Measurements from ENCODE around the gene MTA2. TPM values are rescaled to one million over a fixed set of nuclear protein-coding genes. Genes with fewer than 3 reads are reported as not detected.

The MTA2 gene
- total and polyA plus RNA-seq, 12 donors: 63.9 to 97.3 (median 73.5) TPM

- H3K4me1 ChIP-seq (replicated peaks in 1 of 2): peaks cover 23 to 27% of the 10 kb centered on the region in 2 donors
- no peak for TF ChIP-seq POLR2A (IDR thresholded peaks at IDR 0.05)
- TF ChIP-seq CTCF (IDR thresholded peaks at IDR 0.05): no peak
- peaks cover 0 to 37% of the 10 kb centered on the region in 2 donors for H3K36me3 ChIP-seq (replicated peaks in 1 of 2)
- intact Hi-C loops (cut with DNase I): no loop called here
- H3K9me3 ChIP-seq (replicated peaks in 1 of 3): no peaks in the 10 kb centered on the region
- H3K4me3 ChIP-seq: no peak overlapping the region
- H3K27me3 ChIP-seq: no peaks in the 10 kb centered on the region
- no peak for DNase-seq
- WGBS, 4 donors: 90 to 94% (median 92%) methylated on average over 8 of the region's 8 CpGs
- no peak overlapping the region for H3K27ac ChIP-seq
Observed at GRCh38 chr11:62603776-62604299, 2.2 kb upstream of the MTA2 start.

- WGBS, 4 donors: 68 to 95% (median 85%) methylated on average over 3 to 13 of the region's 13 CpGs
- DNase-seq: no peak
- Histone ChIP-seq H3K4me1 (replicated peaks in 1 of 2) (peaks cover 26 to 34% of the 10 kb centered on the region in 2 donors), H3K4me3 (peak overlapping the region in 2 of 4 donors; percentile 63 to 99), H3K27ac (peak overlapping the region in 3 of 5 donors; percentile 51 to 98 (median 94)), H3K27me3 (no peaks in the 10 kb centered on the region), H3K36me3 (replicated peaks in 1 of 2) (peaks cover 0 to 33% of the 10 kb centered on the region in 2 donors), H3K9me3 (replicated peaks in 1 of 3) (no peaks in the 10 kb centered on the region)
- TF ChIP-seq POLR2A (IDR thresholded peaks at IDR 0.05) (no peak), CTCF (IDR thresholded peaks at IDR 0.05) (no peak)
- intact Hi-C loops (cut with DNase I): no loop called here
Observed at GRCh38 chr11:62603072-62603408, 1.4 kb upstream of the MTA2 start.

GRCh38 chr11:62602141-62603071 lies 741 bp upstream of the MTA2 start:
- H3K36me3 ChIP-seq (replicated peaks in 1 of 2): peaks cover 0 to 35% of the 10 kb centered on the region in 2 donors
- peak overlapping the region in 3 of 4 donors; percentile 9 to 99 (median 63) for H3K4me3 ChIP-seq
- peaks cover 26 to 34% of the 10 kb centered on the region in 2 donors for H3K4me1 ChIP-seq (replicated peaks in 1 of 2)
- H3K9me3 ChIP-seq (replicated peaks in 1 of 3): no peaks in the 10 kb centered on the region
- DNase-seq: peak; percentile 69 to 87 (median 84)
- 0 to 38% (median 12%) methylated on average over 4 to 96 of the region's 96 CpGs for WGBS, 4 donors
- H3K27me3 ChIP-seq: no peaks in the 10 kb centered on the region
- TF ChIP-seq POLR2A (IDR thresholded peaks at IDR 0.05) (no peak), CTCF (IDR thresholded peaks at IDR 0.05) (peak in 1 of 6 experiments; percentile 18)
- peak overlapping the region in 4 of 5 donors; percentile 51 to 98 (median 93) for H3K27ac ChIP-seq
- intact Hi-C loops (cut with DNase I): no loop called here

GRCh38 chr11:62601122-62601371 lies 618 bp downstream of the MTA2 start:
- peaks cover 26 to 34% of the 10 kb centered on the region in 2 donors for H3K4me1 ChIP-seq (replicated peaks in 1 of 2)
- no peaks in the 10 kb centered on the region for H3K27me3 ChIP-seq
- no peak for TF ChIP-seq CTCF (IDR thresholded peaks at IDR 0.05)
- TF ChIP-seq POLR2A (IDR thresholded peaks at IDR 0.05): no peak
- 0 to 1% (median 0%) methylated on average over 8 to 30 of the region's 30 CpGs for WGBS, 4 donors
- peaks cover 0 to 40% of the 10 kb centered on the region in 2 donors for H3K36me3 ChIP-seq (replicated peaks in 1 of 2)
- peak overlapping the region; percentile 78 to 98 (median 92) for H3K27ac ChIP-seq
- H3K9me3 ChIP-seq (replicated peaks in 1 of 3): no peaks in the 10 kb centered on the region
- intact Hi-C loops (cut with DNase I): no loop called here
- peak in 4 of 7 donors; percentile 63 to 73 (median 66) for DNase-seq
- H3K4me3 ChIP-seq: peak overlapping the region; percentile 37 to 99 (median 80)
